Measurements from ENCODE around the gene FNDC3B. TPM values are rescaled to one million over a fixed set of nuclear protein-coding genes. Genes with fewer than 3 reads are reported as not detected.
A peak's percentile ranks its signal among the peaks of the same experiment; 100 is the strongest.

Gene FNDC3B
- total RNA-seq, 2 experiments from 2014 or later, result 14.4 to 17.8 TPM

GRCh38 chr3:172437713-172438112 lies 398.3 kb downstream of the FNDC3B start:
- Mint-ChIP-seq H3K36me3 (peaks cover 1% of the 10 kb centered on the region), H3K9me3 (peaks cover 11% of the 10 kb centered on the region), H3K4me1 (ENCODE audit: low read depth) (no peaks in the 10 kb centered on the region), H3K27ac (no peak overlapping the region), H3K4me3 (no peak overlapping the region), H3K27me3 (peaks cover 18% of the 10 kb centered on the region)
- DNase-seq, result no peak
- ChIA-PET CTCF (no interaction called here), POLR2A (no interaction called here)
- intact Hi-C loops (cut with micrococcal nuclease), result no loop called here

- ChIA-PET CTCF (no interaction called here), POLR2A (no interaction called here)
- intact Hi-C loops (cut with micrococcal nuclease), result no loop called here
- H3K27me3 Mint-ChIP-seq, result peaks cover 19% of the 10 kb centered on the region
- no peak for DNase-seq
- no peaks in the 10 kb centered on the region for H3K4me1 Mint-ChIP-seq (ENCODE audit: low read depth)
- no peak overlapping the region for H3K4me3 Mint-ChIP-seq
- H3K36me3 Mint-ChIP-seq, result no peaks in the 10 kb centered on the region
- peaks cover 8% of the 10 kb centered on the region for H3K9me3 Mint-ChIP-seq
- H3K27ac Mint-ChIP-seq, result no peak overlapping the region
Measured at GRCh38 chr3:172438186-172438585, 398.8 kb downstream of the FNDC3B start.

GRCh38 chr3:172441581-172441980 lies 402.2 kb downstream of the FNDC3B start:
- no peak for DNase-seq
- H3K27ac Mint-ChIP-seq, result no peak overlapping the region
- H3K4me1 Mint-ChIP-seq (ENCODE audit: low read depth), result no peaks in the 10 kb centered on the region
- H3K36me3 Mint-ChIP-seq, result no peaks in the 10 kb centered on the region
- CTCF ChIA-PET, result interaction anchor here (1.4 kb wide), 1 partner anchor 20 kb away, joined by 4 read pairs; no protein-coding TSS in a partner anchor
- peaks cover 29% of the 10 kb centered on the region for H3K27me3 Mint-ChIP-seq
- POLR2A ChIA-PET, result no interaction called here
- intact Hi-C loops (cut with micrococcal nuclease), result no loop called here
- H3K9me3 Mint-ChIP-seq, result no peaks in the 10 kb centered on the region
- no peak overlapping the region for H3K4me3 Mint-ChIP-seq

GRCh38 chr3:172442606-172443005 lies 403.2 kb downstream of the FNDC3B start:
- Mint-ChIP-seq H3K36me3 (no peaks in the 10 kb centered on the region), H3K4me1 (ENCODE audit: low read depth) (peaks cover 6% of the 10 kb centered on the region), H3K27ac (no peak overlapping the region), H3K27me3 (peaks cover 39% of the 10 kb centered on the region), H3K9me3 (no peaks in the 10 kb centered on the region), H3K4me3 (no peak overlapping the region)
- ChIA-PET POLR2A (no interaction called here), CTCF (interaction anchor here (0.7 kb wide), 1 partner anchor 44 kb away, joined by 4 read pairs; no protein-coding TSS in a partner anchor)
- intact Hi-C loops (cut with micrococcal nuclease), result no loop called here
- DNase-seq, result no peak

GRCh38 chr3:172444821-172445220 lies 405.4 kb downstream of the FNDC3B start:
- H3K4me1 Mint-ChIP-seq (ENCODE audit: low read depth), result peaks cover 26% of the 10 kb centered on the region
- H3K27ac Mint-ChIP-seq, result no peak overlapping the region
- no peak overlapping the region for H3K4me3 Mint-ChIP-seq
- DNase-seq, result no peak
- intact Hi-C loops (cut with micrococcal nuclease), result no loop called here
- H3K36me3 Mint-ChIP-seq, result no peaks in the 10 kb centered on the region
- peaks cover 54% of the 10 kb centered on the region for H3K27me3 Mint-ChIP-seq
- ChIA-PET CTCF (interaction anchor here (0.9 to 1.3 kb wide), 3 partner anchors 17 to 103 kb away, joined by 3 to 4 read pairs (median 3); no protein-coding TSS in a partner anchor), POLR2A (no interaction called here)
- H3K9me3 Mint-ChIP-seq, result no peaks in the 10 kb centered on the region

GRCh38 chr3:172446198-172446597 lies 406.8 kb downstream of the FNDC3B start:
- Mint-ChIP-seq H3K4me1 (ENCODE audit: low read depth) (peaks cover 29% of the 10 kb centered on the region), H3K36me3 (no peaks in the 10 kb centered on the region), H3K9me3 (no peaks in the 10 kb centered on the region), H3K27ac (no peak overlapping the region), H3K27me3 (peaks cover 57% of the 10 kb centered on the region), H3K4me3 (no peak overlapping the region)
- ChIA-PET CTCF (interaction anchor here (0.7 to 1.4 kb wide), 2 partner anchors 15 to 558 kb away, joined by 3 to 5 read pairs; no protein-coding TSS in a partner anchor), POLR2A (no interaction called here)
- intact Hi-C loops (cut with micrococcal nuclease), result no loop called here
- DNase-seq, result no peak

- H3K4me3 Mint-ChIP-seq, result peak within 1 kb of the TSS; percentile 46
- H3K9me3 Mint-ChIP-seq, result no peaks in the 10 kb centered on the region
- peak; percentile 24 for DNase-seq
- intact Hi-C loops (cut with micrococcal nuclease), result no loop called here
- H3K27me3 Mint-ChIP-seq, result peaks cover 59% of the 10 kb centered on the region
- no peak within 1 kb of the TSS for H3K27ac Mint-ChIP-seq
- no peaks in the 10 kb centered on the region for H3K36me3 Mint-ChIP-seq
- POLR2A ChIA-PET, result no interaction called here
- H3K4me1 Mint-ChIP-seq (ENCODE audit: low read depth), result peaks cover 29% of the 10 kb centered on the region
- CTCF ChIA-PET, result interaction anchor here (1.1 to 1.7 kb wide), 5 partner anchors 13 to 302 kb away, joined by 3 to 5 read pairs (median 4); partner anchors contain the start of gene ECT2
Measured at GRCh38 chr3:172447611-172448579, 408.5 kb downstream of the FNDC3B start, which contains the start of gene GHSR. Gene GHSR, minus strand, starts transcription at chr3:172448456. Its CDS starts 43 bp downstream, at chr3:172448413.

- intact Hi-C loops (cut with micrococcal nuclease), result no loop called here
- no peaks in the 10 kb centered on the region for H3K9me3 Mint-ChIP-seq
- no peak for DNase-seq
- POLR2A ChIA-PET, result no interaction called here
- CTCF ChIA-PET, result interaction anchor here (1.1 to 1.7 kb wide), 4 partner anchors 13 to 301 kb away, joined by 3 to 5 read pairs (median 4); partner anchors contain the start of gene ECT2
- H3K27ac Mint-ChIP-seq, result no peak overlapping the region
- peaks cover 62% of the 10 kb centered on the region for H3K27me3 Mint-ChIP-seq
- H3K36me3 Mint-ChIP-seq, result no peaks in the 10 kb centered on the region
- no peak overlapping the region for H3K4me3 Mint-ChIP-seq
- H3K4me1 Mint-ChIP-seq (ENCODE audit: low read depth), result peaks cover 29% of the 10 kb centered on the region
Measured at GRCh38 chr3:172448661-172449465, 409.5 kb downstream of the FNDC3B start.

GRCh38 chr3:172449466-172450149 lies 410.2 kb downstream of the FNDC3B start:
- CTCF ChIA-PET, result interaction anchor here (1.7 kb wide), 1 partner anchor 12 kb away, joined by 5 read pairs; no protein-coding TSS in a partner anchor
- Mint-ChIP-seq H3K4me3 (no peak overlapping the region), H3K27me3 (peaks cover 62% of the 10 kb centered on the region)

More at GRCh38 chr3:172449466-172450149, 410.2 kb downstream of the FNDC3B start:
- Mint-ChIP-seq H3K27ac (no peak overlapping the region), H3K9me3 (no peaks in the 10 kb centered on the region), H3K36me3 (no peaks in the 10 kb centered on the region), H3K4me1 (ENCODE audit: low read depth) (peaks cover 29% of the 10 kb centered on the region)
- peak; percentile 41 for DNase-seq
- POLR2A ChIA-PET, result no interaction called here
- intact Hi-C loops (cut with micrococcal nuclease), result no loop called here

All from activated CD4-positive, alpha-beta memory T cell treated with anti-CD3 and anti-CD28 coated beads for 36 hours (primary cell).